HG03280 (cell line): ENCODE data around the gene NRG3.

ENCODE experiments used
- ATAC-seq: cut with Tn5 transposase; IDR thresholded peaks from one replicate; pipeline ENCODE4 v1.9.1; 2021; ENCODE audit warnings: mild to moderate bottlenecking, moderate library complexity; ENCODE audit not compliant: unreplicated experiment

Gene NRG3

DNA sequence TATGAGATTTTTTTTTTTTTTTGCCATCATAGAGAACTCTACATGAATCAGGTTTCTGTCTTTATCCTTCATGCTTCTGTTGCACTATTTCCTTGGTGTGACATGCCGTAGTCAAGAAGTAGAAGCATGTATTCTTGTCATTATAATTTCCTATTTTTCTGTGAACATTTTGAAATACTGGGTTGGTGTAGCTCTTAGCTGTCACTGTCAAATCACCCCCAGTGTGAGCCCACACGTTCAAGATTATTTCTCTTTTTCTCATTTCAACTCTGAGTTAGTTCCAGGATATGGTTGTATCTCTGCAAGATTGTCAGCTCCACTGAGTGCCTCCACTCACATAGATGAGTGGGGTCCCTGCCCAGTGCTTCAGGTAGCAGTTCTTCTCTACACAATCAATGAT, 209.5 kb downstream of the NRG3 start:
- ATAC-seq: no peak

DNA sequence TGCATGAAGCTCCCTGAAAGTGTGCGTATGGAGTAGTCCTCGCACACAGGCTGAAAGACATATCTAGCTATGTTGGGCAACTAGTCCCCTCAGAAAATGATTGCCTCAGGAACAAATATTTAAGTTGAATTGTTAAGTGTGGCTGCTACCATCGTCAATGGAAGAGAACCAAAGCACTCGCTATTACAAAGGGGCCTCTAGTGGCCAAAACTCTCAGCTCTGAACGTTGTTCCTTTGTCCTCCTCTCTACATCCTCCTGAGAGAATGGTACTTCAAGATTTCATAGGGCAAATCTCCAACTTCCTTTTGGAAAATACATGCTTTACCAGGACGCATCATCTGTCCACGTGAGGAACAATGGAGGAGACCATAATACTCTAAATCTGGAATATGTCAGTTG, 209.9 kb downstream of the NRG3 start:
- no peak for ATAC-seq

GRCh38 chr10:82089327-82089726, 214.3 kb downstream of the NRG3 start:
- ATAC-seq: no peak

- ATAC-seq: no peak
These were observed 216.4 kb downstream of the NRG3 start for GRCh38 chr10:82091413-82091812.

DNA sequence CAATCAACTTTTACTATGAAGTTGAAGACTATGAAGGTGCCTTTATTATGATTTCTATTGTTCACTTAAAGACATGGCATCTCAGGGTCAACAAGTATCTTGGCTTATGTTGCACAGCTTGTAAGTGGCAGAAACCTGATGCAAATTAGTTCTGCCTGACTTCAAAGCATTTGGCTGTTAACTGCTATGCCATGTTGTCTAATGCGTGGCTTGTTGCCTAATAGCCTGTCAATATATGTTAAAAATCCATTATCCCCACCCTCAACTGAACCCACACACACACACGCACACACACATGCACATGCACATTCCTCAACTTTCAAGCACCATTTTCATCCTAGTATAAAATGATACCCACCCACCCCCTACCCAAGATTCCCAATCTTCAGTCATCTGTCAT, 217.1 kb downstream of the NRG3 start:
- no peak for ATAC-seq

DNA sequence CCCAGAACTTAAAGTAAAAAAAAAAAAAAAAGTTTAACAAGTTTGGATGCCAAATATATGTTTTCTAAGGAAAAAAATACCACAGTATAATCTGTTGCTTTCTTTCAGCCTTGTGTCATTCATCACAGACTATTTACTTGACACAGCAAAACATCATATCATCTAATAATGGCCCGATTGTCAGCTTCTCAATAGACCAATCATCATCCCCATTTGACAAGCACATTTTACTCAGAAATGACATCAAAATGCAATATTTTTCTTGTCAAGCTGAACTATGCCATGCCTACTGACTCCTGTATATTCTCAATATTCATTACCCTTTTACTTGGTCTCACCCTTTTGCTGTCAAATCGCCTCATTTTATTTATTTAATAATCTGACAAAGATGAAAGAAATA, 249.7 kb downstream of the NRG3 start:
- ATAC-seq: no peak

DNA sequence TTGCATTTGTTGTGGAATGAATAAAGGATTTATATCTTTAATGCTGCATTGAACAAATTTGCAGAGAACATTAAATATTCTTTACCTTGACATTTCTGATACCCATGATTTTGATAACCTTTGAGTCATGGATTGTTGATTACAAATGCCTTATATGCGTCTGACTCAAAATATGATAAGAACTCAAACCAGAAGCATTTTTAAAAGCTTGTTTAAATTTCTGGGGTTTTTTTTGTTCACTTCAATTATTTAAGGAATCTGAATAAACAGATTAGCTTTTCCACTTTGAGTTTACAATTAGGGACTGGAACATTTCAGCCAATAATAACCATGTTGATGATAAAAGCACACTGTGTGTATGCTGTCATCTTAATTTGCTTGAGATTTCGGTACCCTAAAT, 253.5 kb downstream of the NRG3 start:
- ATAC-seq: no peak

DNA sequence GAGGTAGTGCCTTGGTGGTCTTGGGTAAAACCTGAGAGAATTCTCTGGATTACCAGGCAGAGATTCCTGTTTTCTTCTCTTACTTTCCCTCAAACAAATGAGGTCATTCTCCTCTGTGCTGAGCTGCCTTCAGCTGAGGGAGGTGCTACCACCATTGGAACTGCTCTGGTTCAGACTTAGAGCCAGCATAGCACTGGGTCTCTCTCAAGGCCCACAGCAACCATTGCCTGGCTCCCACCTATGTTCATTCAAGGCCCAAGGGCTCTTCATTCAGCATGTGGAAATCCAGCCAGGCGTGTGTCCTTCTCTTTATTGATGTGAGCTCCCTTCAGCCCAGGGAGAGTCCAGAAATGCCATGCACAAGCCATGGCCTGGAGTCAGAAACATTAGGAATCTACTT, 261.1 kb downstream of the NRG3 start:
- ATAC-seq: no peak

DNA sequence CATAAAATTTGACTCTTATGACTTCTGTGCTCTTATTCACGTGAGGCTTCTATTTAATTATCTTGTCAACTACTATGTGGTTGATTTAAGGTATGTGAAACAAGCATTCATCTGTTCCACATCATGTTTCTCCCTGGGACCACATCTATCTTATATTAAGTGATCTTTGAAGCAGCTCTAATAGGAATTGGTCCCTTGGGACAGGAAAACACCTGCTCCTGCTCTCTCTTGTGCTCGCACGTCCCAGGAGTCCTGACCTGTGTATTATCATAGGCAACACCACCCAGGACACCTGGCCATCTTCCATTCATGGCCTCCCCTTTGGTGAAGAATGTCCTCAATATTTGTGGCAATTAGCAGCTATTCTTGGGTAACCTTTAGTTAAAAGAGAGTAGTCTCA, 269.2 kb downstream of the NRG3 start:
- ATAC-seq: no peak

- no peak for ATAC-seq
These were observed 273.8 kb downstream of the NRG3 start for GRCh38 chr10:82148764-82149163.

DNA sequence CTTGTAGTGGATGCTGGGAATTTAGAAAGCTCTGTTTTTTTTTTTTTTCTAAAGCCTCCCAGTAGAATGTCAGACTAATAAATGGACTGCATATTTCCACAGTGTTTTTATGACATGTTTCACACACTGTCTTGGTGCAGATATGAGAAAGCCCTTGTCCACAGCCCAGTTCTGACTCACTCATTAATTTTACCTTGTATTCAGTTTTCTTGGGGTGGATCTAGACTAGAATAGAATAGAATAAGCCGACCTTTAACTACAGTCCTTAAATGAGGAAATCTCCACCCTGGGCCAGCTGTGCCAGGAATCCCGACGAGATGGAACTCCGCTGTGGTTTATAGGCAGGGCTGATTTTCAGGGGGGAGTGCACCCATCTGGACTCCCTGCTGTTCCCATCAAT, 274.7 kb downstream of the NRG3 start:
- ATAC-seq: no peak

GRCh38 chr10:82150123-82150900, 275.3 kb downstream of the NRG3 start:
- no peak for ATAC-seq

DNA sequence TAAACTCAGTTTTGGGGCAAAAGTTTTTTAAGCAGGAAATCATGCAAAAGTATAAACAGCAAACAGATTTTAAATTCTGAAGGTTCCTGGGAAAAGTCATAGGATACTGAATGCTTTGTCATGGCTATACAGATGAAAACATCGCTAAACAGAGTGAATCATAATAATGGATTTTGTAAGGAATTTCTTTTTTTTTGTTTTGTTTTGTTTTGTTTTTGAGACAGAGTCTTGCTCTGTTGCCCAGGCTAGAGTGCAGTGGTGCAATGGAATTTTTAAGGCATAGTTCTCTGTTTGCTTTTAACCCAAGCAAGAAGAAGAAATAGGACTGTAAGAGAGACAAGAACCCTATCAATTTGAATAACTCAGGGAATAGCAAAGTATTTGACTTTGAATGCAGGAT, 285.3 kb downstream of the NRG3 start:
- ATAC-seq: no peak

GRCh38 chr10:82161264-82161663, 286.3 kb downstream of the NRG3 start:
- ATAC-seq: no peak

- no peak for ATAC-seq
These were observed 287.7 kb downstream of the NRG3 start for GRCh38 chr10:82162549-82163195.

DNA sequence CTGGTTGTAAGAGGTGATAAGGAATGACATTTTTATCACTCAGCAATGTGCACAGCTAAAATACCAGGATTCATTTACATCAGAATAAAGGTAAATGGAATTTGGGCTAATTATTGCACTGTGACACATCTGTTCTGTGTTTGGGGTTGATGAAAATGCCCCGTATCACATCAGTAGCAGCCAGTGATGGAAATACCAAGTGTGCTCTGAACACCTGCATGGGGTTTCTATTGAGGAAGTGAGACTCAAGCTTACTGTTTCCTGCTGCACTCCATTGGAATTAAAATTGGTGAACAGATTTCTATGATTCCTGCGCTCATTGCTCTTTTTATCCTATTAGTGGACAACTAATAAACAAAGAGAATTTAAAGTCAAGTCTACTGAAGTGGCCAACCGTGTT, 296.9 kb downstream of the NRG3 start:
- ATAC-seq: no peak

- ATAC-seq: no peak
These were observed 301.6 kb downstream of the NRG3 start for GRCh38 chr10:82176587-82176986.

DNA sequence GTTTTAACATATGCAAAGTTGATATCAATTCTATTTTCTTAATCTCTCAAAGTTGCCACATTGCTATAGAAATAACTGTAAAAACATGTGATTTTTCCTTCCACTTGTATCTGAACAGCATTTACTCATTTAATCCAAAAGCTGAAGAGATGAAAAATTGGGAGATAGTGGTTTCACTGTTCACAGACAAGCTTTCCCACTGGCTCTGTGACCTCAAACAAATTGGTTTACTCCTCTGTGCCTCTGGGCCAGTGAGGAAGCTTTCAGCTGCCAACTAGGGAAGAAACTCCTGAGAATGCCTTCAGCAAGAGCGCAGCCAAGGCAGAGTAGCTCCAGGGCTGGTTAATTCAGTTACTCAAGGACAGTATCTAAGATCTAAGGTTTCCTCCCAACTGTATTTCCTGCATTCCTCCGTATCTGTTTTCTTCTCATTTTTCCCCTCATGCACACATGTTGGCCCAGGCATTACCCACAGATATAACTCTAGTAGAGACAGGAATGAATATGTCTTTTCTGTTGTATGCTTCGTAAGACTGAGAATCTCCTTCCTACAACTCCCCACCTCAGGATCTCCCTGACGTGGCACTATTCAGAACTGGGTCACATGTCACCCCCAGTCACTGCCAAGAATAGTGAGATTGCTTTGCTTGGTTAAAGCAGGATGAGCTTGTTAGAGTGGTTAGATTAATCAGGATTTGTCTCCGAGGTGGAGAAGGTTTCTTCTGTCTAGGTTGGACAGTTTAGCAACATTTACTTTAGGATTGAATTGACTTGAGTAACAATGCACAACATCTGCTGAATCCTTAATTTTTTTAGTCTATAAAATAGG, 315.7 kb downstream of the NRG3 start:
- no peak for ATAC-seq

DNA sequence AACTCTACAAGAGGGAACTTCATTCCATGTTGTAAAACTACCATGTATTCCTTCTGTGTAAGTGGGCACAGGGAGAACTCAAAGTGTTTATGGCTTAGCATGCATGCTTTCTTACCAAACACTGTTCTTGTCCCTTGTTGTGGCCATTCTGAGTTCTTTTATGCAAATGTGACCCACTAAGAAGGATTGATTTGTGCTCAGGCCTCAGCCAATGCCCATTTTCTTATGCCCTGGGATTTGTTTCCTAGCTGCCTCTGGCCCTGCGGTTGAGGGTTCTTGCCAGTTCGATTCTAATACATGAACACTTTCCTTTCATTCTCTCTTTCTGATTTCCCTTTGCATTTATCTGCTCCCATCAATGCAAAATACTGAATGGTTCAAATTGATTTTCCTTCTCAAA, 316.7 kb downstream of the NRG3 start:
- no peak for ATAC-seq

GRCh38 chr10:82192665-82193064, 317.7 kb downstream of the NRG3 start:
- ATAC-seq: no peak

DNA sequence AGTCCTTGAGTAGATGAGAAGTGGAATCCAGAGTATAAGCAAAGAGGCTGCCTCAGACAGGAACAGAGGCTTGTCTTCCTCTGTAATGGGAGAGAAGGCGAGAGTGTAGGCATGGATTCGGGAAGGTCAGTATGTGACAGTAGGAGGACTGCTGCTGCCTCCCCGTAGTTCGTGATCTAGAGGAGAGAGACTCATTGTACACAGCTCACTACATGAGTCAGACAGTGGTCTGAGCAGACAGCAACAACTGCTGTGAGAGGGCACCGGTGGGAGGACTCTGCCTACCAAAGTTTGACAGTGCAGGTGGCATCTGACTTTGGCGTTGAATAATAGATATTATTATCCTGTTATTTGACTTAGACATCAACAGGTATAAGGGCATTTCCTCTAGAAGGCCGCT, 319.4 kb downstream of the NRG3 start:
- no peak for ATAC-seq

DNA sequence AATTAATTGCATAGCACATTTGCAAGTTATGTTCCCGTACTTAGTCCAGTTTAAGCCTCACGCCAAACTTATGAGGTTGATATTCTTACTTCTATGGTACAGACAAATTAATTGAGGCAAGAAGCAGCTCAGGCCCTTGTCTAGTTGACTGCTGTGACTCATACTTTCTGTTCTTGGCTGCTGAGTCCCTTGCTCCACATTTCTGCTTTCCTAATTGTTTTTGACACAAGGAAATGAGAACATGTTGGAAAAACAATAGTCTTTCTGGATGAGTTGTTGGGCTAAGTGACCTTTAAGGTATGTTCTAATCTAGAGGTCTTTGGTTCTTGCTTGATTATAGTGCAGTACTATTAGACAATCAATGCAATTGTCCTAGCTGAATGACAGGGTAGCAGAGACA, 331.8 kb downstream of the NRG3 start:
- ATAC-seq: no peak
